ENCODE measurements around the gene S100A6.

S100A6 gene

DNA sequence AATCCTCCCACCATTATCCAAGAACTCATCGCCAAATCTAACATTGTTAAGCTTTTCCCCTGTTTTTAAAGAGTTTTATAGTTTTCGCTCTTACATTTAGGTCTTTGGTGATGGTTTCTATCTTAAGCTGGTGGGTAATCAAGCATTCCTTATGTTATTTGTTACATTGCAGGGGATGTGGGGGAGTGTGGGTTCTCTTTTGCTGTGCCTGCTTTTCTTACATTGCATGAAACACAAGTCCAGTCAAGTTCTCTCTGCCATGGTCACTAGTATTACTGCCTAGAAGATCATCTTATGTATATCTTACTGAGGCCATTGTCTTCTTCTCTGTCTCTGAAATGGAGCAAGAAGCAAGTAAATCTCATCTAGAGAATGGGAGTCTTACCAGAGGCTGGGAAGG, 48.1 kb downstream of the S100A6 start:
- no peak for TF ChIP-seq CTCF (conservative IDR thresholded peaks at IDR 0.05; ENCODE audit: low read depth, low read length)
- Histone ChIP-seq H3K4me1 (ENCODE audit: low read depth, poor library complexity, severe bottlenecking) (no peaks in the 10 kb centered on the region), H3K27me3 (ENCODE audit: insufficient read depth, low read depth) (no peaks in the 10 kb centered on the region), H3K79me2 (ENCODE audit: insufficient read depth, low read depth) (no peaks in the 10 kb centered on the region), H3K36me3 (ENCODE audit: insufficient read depth) (no peaks in the 10 kb centered on the region), H3K9ac (no peak overlapping the region), H3K27ac (no peak overlapping the region), H3K4me3 (IDR thresholded peaks at IDR 0.05; ENCODE audit: insufficient read depth, low read depth, low read length) (no peak overlapping the region), H3K4me2 (no peak overlapping the region), H4K20me1 (ENCODE audit: insufficient read depth) (no peaks in the 10 kb centered on the region), H2AFZ (ENCODE audit: low read depth) (no peak overlapping the region)

GRCh38 chr1:153485863-153486262, 49.9 kb downstream of the S100A6 start:
- no peaks in the 10 kb centered on the region for H3K36me3 ChIP-seq (ENCODE audit: insufficient read depth)
- no peak overlapping the region for H2AFZ ChIP-seq (ENCODE audit: low read depth)
- no peaks in the 10 kb centered on the region for H3K4me1 ChIP-seq (ENCODE audit: low read depth, poor library complexity, severe bottlenecking)
- H3K27ac ChIP-seq: no peak overlapping the region
- H3K4me2 ChIP-seq: no peak overlapping the region
- H3K9ac ChIP-seq: no peak overlapping the region
- H3K79me2 ChIP-seq (ENCODE audit: insufficient read depth, low read depth): no peaks in the 10 kb centered on the region
- TF ChIP-seq CTCF (conservative IDR thresholded peaks at IDR 0.05; ENCODE audit: low read depth, low read length): no peak
- H3K4me3 ChIP-seq (IDR thresholded peaks at IDR 0.05; ENCODE audit: insufficient read depth, low read depth, low read length): no peak overlapping the region
- no peaks in the 10 kb centered on the region for H3K27me3 ChIP-seq (ENCODE audit: insufficient read depth, low read depth)
- H4K20me1 ChIP-seq (ENCODE audit: insufficient read depth): no peaks in the 10 kb centered on the region

Data from KMS-11 (cell line).